Psoas muscle (tissue), 8 donors: ENCODE results near the gene AREG. TPM values are rescaled to one million over a fixed set of nuclear protein-coding genes. Genes with fewer than 3 reads are reported as not detected.

Source experiments
- ATAC-seq, 4 donors: fragments of 200-7000 bp; cut with Tn5 transposase; one replicate each; pipeline ENCODE4 v1.9.1; 2020; ENCODE audit warnings: moderate library complexity in 3 of 4, mild to moderate bottlenecking in 2 of 4
- DNase-seq, 2 donors: peaks; one replicate each; pipeline ENCODE4 v3.0.0-alpha.2; 2020
- H3K27ac ChIP-seq: fragments of 200-600 bp; one replicate; pipeline ENCODE4 v1.8.0; 2022
- H3K27me3 ChIP-seq, 3 donors: fragments of 200-600 bp in 1 of 3; one replicate each; pipeline versions ENCODE4 v1.6.1 to v1.8.0; 2013 to 2022; ENCODE audit warnings: low read length in 2 of 3, mild to moderate bottlenecking in 2 of 3, moderate library complexity in 1 of 3; ENCODE audit not compliant: insufficient read depth in 3 of 3
- H3K36me3 ChIP-seq, 2 donors: fragments of 200-600 bp in 1 of 2; one replicate each; pipeline versions ENCODE4 v1.6.1 to v1.8.0; 2013 to 2022; ENCODE audit warnings: low read depth in 1 of 2, mild to moderate bottlenecking in 1 of 2, moderate library complexity in 1 of 2; ENCODE audit not compliant: insufficient read depth in 1 of 2
- H3K4me1 ChIP-seq: fragments of 200-600 bp; one replicate; pipeline ENCODE4 v1.8.0; 2022
- H3K4me3 ChIP-seq: fragments of 200-600 bp; one replicate; pipeline ENCODE4 v1.8.0; 2022; ENCODE audit warnings: mild to moderate bottlenecking
- H3K9me3 ChIP-seq: fragments of 200-600 bp; one replicate; pipeline ENCODE4 v1.8.0; 2022
- WGBS, 3 donors: extraction: QIAGEN DNeasy Blood & Tissue Kit; methylation state at CpG; one replicate each; pipeline versions ENCODE4 v1.1.6 to v1.1.7; 2013; 5-methylcytosine and 5-hydroxymethylcytosine counted together
- intact Hi-C, 2 donors: fragments of 100-400 bp; cut with DNase I; formaldehyde crosslinking; loops; one replicate each; pipeline versions ENCODE4 v1.11.0 to v1.14.2; 2022
- polyA plus RNA-seq, 3 donors: library from polyadenylated mRNA; stranded (reverse); fragments of 200-250 nt; gene quantifications; one replicate each; pipeline ENCODE4 v1.2.3, GENCODE V29; 2013
- total RNA-seq, 4 donors: library from RNA; stranded (reverse); fragmentation: NEBNext Ultra II Directional in 2 of 4; extraction: Animal tissue kit (Norgen Biotek cat#: 25700) in 2 of 4; gene quantifications; one replicate each; pipeline versions ENCODE4 v1.2.1 to v1.2.4, GENCODE V29; 2021 to 2023
- TF ChIP-seq, protein P1 (sequence below): fragments of 200-600 bp; IDR thresholded peaks from one replicate; pipeline ENCODE4 v1.8.0; 2022; ENCODE audit warnings: antibody characterized with exemption
- donor health status: healthy with polysubstance abuse.
- donor health status: DM: no; HTN: no; CAD: no; lungs with moderate emphysema.
- donor health status: Bipolar disorder and iron deficiency.
- donor health status: healthy.
- donor health status: DM: yes; HTN: yes; CAD: no.
- donor health status: DM: no; HTN: no; CAD: no.
- donor health status: DM: no; HTN: no; CAD: no.
- donor health status: DM: yes; HTN: yes; CAD: no.

The AREG gene
- total and polyA plus RNA-seq, 7 donors, result 0.25 to 1.3 (median 0.75) TPM; not detected in 1

DNA sequence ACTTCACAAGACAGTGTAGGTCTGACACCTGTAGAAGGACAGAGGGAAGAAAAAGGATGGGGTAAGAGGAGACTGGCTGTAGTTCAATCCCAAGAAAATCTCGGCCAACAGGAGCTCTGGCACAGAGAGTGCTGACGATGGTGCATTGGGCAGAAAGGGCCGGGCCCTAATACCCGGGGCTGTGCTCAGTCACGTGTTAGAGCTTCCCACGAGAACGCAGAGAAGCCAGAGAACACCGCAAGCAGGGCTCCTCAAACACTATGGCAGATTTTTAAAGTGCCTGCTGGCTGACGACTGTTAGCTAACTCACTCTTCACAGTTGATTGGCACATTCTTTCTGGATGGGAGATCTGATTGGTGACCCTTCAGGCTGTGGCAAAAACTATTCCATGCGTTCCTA is 44.5 kb upstream of the AREG start:
- no peak for DNase-seq
- TF ChIP-seq, protein P1, sequence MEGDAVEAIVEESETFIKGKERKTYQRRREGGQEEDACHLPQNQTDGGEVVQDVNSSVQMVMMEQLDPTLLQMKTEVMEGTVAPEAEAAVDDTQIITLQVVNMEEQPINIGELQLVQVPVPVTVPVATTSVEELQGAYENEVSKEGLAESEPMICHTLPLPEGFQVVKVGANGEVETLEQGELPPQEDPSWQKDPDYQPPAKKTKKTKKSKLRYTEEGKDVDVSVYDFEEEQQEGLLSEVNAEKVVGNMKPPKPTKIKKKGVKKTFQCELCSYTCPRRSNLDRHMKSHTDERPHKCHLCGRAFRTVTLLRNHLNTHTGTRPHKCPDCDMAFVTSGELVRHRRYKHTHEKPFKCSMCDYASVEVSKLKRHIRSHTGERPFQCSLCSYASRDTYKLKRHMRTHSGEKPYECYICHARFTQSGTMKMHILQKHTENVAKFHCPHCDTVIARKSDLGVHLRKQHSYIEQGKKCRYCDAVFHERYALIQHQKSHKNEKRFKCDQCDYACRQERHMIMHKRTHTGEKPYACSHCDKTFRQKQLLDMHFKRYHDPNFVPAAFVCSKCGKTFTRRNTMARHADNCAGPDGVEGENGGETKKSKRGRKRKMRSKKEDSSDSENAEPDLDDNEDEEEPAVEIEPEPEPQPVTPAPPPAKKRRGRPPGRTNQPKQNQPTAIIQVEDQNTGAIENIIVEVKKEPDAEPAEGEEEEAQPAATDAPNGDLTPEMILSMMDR, result no peak
- Histone ChIP-seq H3K4me3 (no peak overlapping the region), H3K27me3 (no peaks in the 10 kb centered on the region), H3K27ac (no peak overlapping the region), H3K4me1 (no peaks in the 10 kb centered on the region), H3K36me3 (no peaks in the 10 kb centered on the region), H3K9me3 (no peaks in the 10 kb centered on the region)
- intact Hi-C loops, result no loop called here
- no peak for ATAC-seq
- 61 to 68% (median 64%) methylated on average over 10 of the region's 10 CpGs for WGBS, 3 donors

DNA sequence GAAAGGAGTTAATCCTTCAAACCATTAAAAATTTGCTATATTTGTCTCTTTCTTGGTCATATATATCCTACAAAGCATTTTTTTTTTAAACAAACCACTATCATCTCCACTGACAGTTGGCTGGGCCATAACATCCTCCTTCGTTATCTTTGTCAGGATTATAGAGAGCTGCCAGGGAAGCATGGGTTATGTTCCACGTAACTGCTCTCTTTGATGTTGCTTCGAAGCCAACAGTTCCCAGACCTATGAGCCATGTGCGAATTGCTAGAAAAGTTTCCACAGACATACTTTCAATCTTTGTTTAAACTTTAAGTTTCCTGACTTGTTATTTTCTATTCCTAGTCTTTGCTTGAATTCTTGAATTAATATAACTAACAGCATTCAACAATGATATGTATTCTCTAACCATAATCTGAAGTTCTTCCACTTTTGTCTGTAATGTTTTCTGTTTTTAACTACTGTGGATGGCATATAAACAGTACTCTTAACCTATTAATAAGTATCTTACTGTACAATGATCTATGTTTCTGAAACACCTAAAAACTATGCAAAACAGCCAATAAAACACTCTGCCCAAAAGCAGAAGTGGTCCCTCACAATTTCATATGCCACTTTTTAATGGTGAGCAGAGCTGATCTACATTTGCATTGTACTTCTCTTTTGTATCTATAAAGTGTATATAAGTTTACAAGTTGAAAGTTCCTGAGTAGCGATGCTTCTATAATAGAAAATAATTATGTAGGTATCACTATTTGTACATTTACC is 42.1 kb upstream of the AREG start:
- 49 to 61% (median 60%) methylated on average over 5 of the region's 5 CpGs for WGBS, 3 donors
- TF ChIP-seq, protein P1, result no peak
- DNase-seq (no peak), ATAC-seq (no peak)
- H3K36me3 ChIP-seq, result no peaks in the 10 kb centered on the region
- no peak overlapping the region for H3K4me3 ChIP-seq
- H3K9me3 ChIP-seq, result no peaks in the 10 kb centered on the region
- no peaks in the 10 kb centered on the region for H3K4me1 ChIP-seq
- H3K27me3 ChIP-seq, result no peaks in the 10 kb centered on the region
- intact Hi-C loops, result no loop called here
- no peak overlapping the region for H3K27ac ChIP-seq

DNA sequence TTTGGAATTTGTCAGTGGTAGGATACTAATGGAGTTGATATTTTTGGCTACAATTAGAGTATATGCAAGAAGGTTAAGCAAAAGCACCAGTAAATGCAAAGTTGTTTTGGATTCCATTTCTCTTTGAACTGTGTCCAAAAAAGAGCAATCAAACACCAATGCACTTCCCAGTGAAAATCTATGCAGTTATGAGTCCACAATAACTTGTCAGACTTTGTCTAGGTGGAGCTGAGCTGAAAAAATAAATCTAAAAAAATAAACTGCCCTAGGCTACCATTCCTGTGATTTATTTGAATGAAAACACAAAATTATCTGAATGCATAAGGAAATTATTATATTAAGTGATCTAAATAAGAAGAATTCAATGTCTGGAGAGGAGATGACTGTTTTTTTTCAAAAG is 37.0 kb upstream of the AREG start:
- no peaks in the 10 kb centered on the region for H3K36me3 ChIP-seq
- no peak overlapping the region for H3K4me3 ChIP-seq
- H3K27me3 ChIP-seq, result no peaks in the 10 kb centered on the region
- intact Hi-C loops, result no loop called here
- ATAC-seq (no peak), DNase-seq (no peak)
- no peaks in the 10 kb centered on the region for H3K4me1 ChIP-seq
- no peak overlapping the region for H3K27ac ChIP-seq
- TF ChIP-seq, protein P1, result no peak
- H3K9me3 ChIP-seq, result no peaks in the 10 kb centered on the region

DNA sequence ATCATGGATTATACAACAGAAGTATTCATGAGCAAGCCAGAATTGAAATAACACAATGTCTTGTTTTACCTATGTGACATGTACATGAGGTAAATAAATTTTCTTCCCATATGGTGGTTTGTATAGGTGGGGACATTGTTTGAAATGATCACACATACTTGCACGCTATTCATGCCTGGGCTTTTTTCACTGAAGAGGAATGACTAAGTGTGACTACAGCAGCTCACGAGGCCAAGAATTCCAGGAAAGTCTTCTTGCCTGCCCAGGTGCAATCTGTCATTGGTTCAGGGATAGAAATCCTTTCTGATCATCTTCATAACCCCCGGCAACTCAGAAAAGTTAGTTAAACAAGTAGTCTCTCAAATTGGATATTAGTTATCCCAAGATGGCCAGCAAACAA is 36.3 kb upstream of the AREG start:
- ATAC-seq, result no peak
- H3K9me3 ChIP-seq, result no peaks in the 10 kb centered on the region
- H3K36me3 ChIP-seq, result no peaks in the 10 kb centered on the region
- no peaks in the 10 kb centered on the region for H3K27me3 ChIP-seq
- 82 to 85% (median 82%) methylated on average over 3 of the region's 3 CpGs for WGBS, 3 donors
- DNase-seq, result no peak
- no peaks in the 10 kb centered on the region for H3K4me1 ChIP-seq
- H3K4me3 ChIP-seq, result no peak overlapping the region
- TF ChIP-seq, protein P1, result no peak
- H3K27ac ChIP-seq, result no peak overlapping the region
- intact Hi-C loops, result no loop called here

DNA sequence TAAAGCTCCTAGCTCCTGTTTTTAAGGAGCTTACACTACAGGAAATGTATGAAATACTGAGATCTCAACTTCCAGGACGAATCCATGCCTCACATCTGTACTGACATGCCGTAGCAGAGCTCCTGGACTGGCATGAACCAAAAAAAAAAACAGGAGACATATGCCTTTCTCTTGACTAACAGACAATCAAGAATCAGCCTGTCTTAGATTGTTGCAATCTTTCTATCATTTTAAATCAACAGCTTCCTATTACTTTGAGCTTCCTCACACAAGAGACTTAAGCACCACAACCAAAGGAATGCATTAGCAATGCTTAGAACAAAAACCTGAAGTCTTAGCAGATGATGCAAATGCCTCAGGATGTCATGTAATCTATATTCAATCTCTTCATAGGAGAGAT is 34.7 kb upstream of the AREG start:
- no peak for ATAC-seq
- Histone ChIP-seq H3K27ac (no peak overlapping the region), H3K36me3 (no peaks in the 10 kb centered on the region), H3K9me3 (no peaks in the 10 kb centered on the region), H3K27me3 (no peaks in the 10 kb centered on the region), H3K4me3 (no peak overlapping the region), H3K4me1 (no peaks in the 10 kb centered on the region)
- intact Hi-C loops, result no loop called here
- TF ChIP-seq, protein P1, result no peak
- DNase-seq, result no peak
- WGBS, 3 donors, result 38 to 54% (median 52%) methylated on average over 2 of the region's 2 CpGs
